B cell (primary cell): ENCODE results near the gene PLCB4.

Experiments
- EZH2 ChIP-seq: IDR thresholded peaks from 2 replicates; pipeline ENCODE4 v1.6.1; 2012; ENCODE audit warnings: borderline replicate concordance, low read depth, mild to moderate bottlenecking, moderate library complexity, low read length; ENCODE audit not compliant: insufficient read depth, poor library complexity, severe bottlenecking
- TF ChIP-seq, protein P1 (sequence below): fragments of 200-600 bp; IDR thresholded peaks from one replicate; pipeline ENCODE4 v1.8.0; 2022; ENCODE audit warnings: antibody characterized with exemption, mild to moderate bottlenecking

DNA sequence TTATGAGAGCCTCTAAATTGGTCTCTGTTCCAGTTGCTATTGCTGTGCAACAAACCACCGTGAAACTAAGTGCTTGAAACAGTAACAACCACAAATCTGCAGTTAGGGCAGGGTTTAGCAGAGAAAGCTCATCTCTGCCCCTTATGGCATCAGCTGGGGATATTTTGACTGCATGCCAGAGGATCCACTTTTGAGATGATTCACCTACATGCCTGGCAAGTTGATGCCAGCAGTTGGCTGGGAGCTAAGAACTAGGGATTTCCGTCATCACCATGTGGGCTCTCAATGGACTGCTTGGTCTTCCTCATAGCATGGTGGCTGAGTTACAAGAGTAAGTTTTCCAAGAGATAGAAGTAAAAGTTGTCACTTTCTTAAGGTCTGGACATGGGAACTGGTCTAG is 35.1 kb downstream of the PLCB4 start:
- TF ChIP-seq, protein P1, sequence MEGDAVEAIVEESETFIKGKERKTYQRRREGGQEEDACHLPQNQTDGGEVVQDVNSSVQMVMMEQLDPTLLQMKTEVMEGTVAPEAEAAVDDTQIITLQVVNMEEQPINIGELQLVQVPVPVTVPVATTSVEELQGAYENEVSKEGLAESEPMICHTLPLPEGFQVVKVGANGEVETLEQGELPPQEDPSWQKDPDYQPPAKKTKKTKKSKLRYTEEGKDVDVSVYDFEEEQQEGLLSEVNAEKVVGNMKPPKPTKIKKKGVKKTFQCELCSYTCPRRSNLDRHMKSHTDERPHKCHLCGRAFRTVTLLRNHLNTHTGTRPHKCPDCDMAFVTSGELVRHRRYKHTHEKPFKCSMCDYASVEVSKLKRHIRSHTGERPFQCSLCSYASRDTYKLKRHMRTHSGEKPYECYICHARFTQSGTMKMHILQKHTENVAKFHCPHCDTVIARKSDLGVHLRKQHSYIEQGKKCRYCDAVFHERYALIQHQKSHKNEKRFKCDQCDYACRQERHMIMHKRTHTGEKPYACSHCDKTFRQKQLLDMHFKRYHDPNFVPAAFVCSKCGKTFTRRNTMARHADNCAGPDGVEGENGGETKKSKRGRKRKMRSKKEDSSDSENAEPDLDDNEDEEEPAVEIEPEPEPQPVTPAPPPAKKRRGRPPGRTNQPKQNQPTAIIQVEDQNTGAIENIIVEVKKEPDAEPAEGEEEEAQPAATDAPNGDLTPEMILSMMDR: no peak
- TF ChIP-seq EZH2: no peak
